Glutamatergic neuron (in vitro differentiated cells): ENCODE results near the gene SLC22A31. TPM values are rescaled to one million over a fixed set of nuclear protein-coding genes. Genes with fewer than 3 reads are reported as not detected.

Experiments used
- DNase-seq: peaks from one replicate; pipeline ENCODE4 v3.0.0; 2022
- H3K27ac Mint-ChIP-seq: one replicate; pipeline ENCODE4 v1.8.0; 2020; ENCODE audit warnings: mild to moderate bottlenecking, mixed read lengths, inconsistent platforms; ENCODE audit not compliant: unreplicated experiment
- H3K27me3 Mint-ChIP-seq: one replicate; pipeline ENCODE4 v1.8.0; 2020; ENCODE audit warnings: mild to moderate bottlenecking, moderate library complexity, mixed read lengths, inconsistent platforms; ENCODE audit not compliant: unreplicated experiment
- H3K36me3 Mint-ChIP-seq: one replicate; pipeline ENCODE4 v1.8.0; 2020; ENCODE audit warnings: mild to moderate bottlenecking, mixed read lengths, inconsistent platforms; ENCODE audit not compliant: unreplicated experiment
- H3K4me1 Mint-ChIP-seq: one replicate; pipeline ENCODE4 v1.8.0; 2020; ENCODE audit warnings: mild to moderate bottlenecking, low read depth, mixed read lengths, inconsistent platforms; ENCODE audit not compliant: unreplicated experiment
- H3K4me3 Mint-ChIP-seq: one replicate; pipeline ENCODE4 v1.8.0; 2020; ENCODE audit warnings: mild to moderate bottlenecking, mixed read lengths, inconsistent platforms; ENCODE audit not compliant: unreplicated experiment
- H3K9me3 Mint-ChIP-seq: one replicate; pipeline ENCODE4 v1.8.0; 2020; ENCODE audit warnings: mild to moderate bottlenecking, moderate library complexity, mixed read lengths, inconsistent platforms; ENCODE audit not compliant: unreplicated experiment
- CTCF ChIP-seq: fragments of 200-600 bp; sonication (generic); IDR thresholded peaks from one replicate; pipeline ENCODE4 v1.5.0; 2021; ENCODE audit not compliant: partially characterized antibody, unreplicated experiment
- total RNA-seq: library from RNA; stranded (reverse); fragmentation: NEBNext Ultra II Directional; extraction: Animal tissue kit (Norgen Biotek cat#: 25700); gene quantifications from one replicate; pipeline ENCODE4 v1.2.1, GENCODE V29; 2021; ENCODE audit not compliant: unreplicated experiment

SLC22A31 gene
- total RNA-seq, 1 donor from 2014 or later, result 3.9 TPM

DNA sequence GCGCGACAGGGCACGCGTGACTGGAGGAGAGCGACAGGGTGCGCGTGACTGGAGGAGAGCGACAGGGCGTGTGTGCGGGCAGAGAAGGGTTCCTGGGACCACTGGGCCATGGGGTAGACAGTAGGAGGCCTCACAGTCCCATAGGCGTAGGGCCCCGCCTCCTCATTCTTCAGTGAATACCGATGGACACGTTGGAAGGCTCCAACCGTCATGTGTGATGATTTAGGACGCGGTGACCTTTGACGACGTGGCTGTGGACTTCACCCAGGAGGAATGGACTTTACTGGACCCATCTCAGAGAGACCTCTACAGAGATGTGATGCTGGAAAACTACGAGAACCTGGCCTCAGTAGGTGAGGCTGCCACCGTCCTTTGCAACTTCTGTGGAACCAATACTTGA lies 22.6 kb upstream of the SLC22A31 start:
- DNase-seq, result no peak
- peak overlapping the region; percentile 1 for H3K4me3 Mint-ChIP-seq
- H3K9me3 Mint-ChIP-seq, result peaks cover 13% of the 10 kb centered on the region
- H3K27ac Mint-ChIP-seq, result no peak overlapping the region
- H3K36me3 Mint-ChIP-seq, result peaks cover 32% of the 10 kb centered on the region
- peaks cover 2% of the 10 kb centered on the region for H3K27me3 Mint-ChIP-seq
- H3K4me1 Mint-ChIP-seq, result peaks cover 5% of the 10 kb centered on the region
- TF ChIP-seq CTCF, result no peak

- TF ChIP-seq CTCF, result no peak
- Mint-ChIP-seq H3K4me3 (no peak overlapping the region), H3K9me3 (peaks cover 6% of the 10 kb centered on the region), H3K27ac (no peak overlapping the region), H3K4me1 (peaks cover 3% of the 10 kb centered on the region), H3K36me3 (peaks cover 20% of the 10 kb centered on the region), H3K27me3 (peaks cover 3% of the 10 kb centered on the region)
- no peak for DNase-seq
Measured at GRCh38 chr16:89221604-89222003, 21.3 kb upstream of the SLC22A31 start.

- Mint-ChIP-seq H3K27me3 (peaks cover 4% of the 10 kb centered on the region), H3K9me3 (peaks cover 6% of the 10 kb centered on the region), H3K27ac (no peak overlapping the region), H3K36me3 (peaks cover 4% of the 10 kb centered on the region), H3K4me1 (peaks cover 8% of the 10 kb centered on the region), H3K4me3 (peak overlapping the region; percentile 78)
- no peak for DNase-seq
- TF ChIP-seq CTCF, result no peak
Measured at GRCh38 chr16:89219365-89219764, 19.0 kb upstream of the SLC22A31 start.

- DNase-seq, result peak; percentile 82
- peaks cover 8% of the 10 kb centered on the region for H3K4me1 Mint-ChIP-seq
- peak; percentile 4 for TF ChIP-seq CTCF
- H3K9me3 Mint-ChIP-seq, result peaks cover 5% of the 10 kb centered on the region
- H3K36me3 Mint-ChIP-seq, result peaks cover 1% of the 10 kb centered on the region
- peak within 1 kb of the TSS; percentile 87 for H3K4me3 Mint-ChIP-seq
- H3K27ac Mint-ChIP-seq, result peak within 1 kb of the TSS; percentile 31
- H3K27me3 Mint-ChIP-seq, result peaks cover 4% of the 10 kb centered on the region
Measured at GRCh38 chr16:89217388-89218191, 17.3 kb upstream of the SLC22A31 start, which contains the start of gene ZNF778. Gene ZNF778 (plus strand): TSS chr16:89217703. CDS start chr16:89221128, 3,425 bp downstream.

GRCh38 chr16:89217138-89217387 lies 16.7 kb upstream of the SLC22A31 start:
- peak overlapping the region; percentile 87 for H3K4me3 Mint-ChIP-seq
- H3K36me3 Mint-ChIP-seq, result no peaks in the 10 kb centered on the region
- peaks cover 4% of the 10 kb centered on the region for H3K27me3 Mint-ChIP-seq
- DNase-seq, result no peak
- TF ChIP-seq CTCF, result no peak
- peaks cover 3% of the 10 kb centered on the region for H3K9me3 Mint-ChIP-seq
- peak overlapping the region; percentile 31 for H3K27ac Mint-ChIP-seq
- peaks cover 8% of the 10 kb centered on the region for H3K4me1 Mint-ChIP-seq
